Measurements from ENCODE around the gene HAUS5. TPM values are rescaled to one million over a fixed set of nuclear protein-coding genes. Genes with fewer than 3 reads are reported as not detected.

HAUS5 gene
- total and polyA plus RNA-seq, 4 donors: 5.1 to 26.0 (median 16.9) TPM

GRCh38 chr19:35620001-35620400, 7.5 kb downstream of the HAUS5 start:
- Histone ChIP-seq H3K4me3 (ENCODE audit: low read depth, low read length) (no peak overlapping the region), H3K36me3 (ENCODE audit: control insufficient read depth, insufficient read depth, low read length) (peaks cover 77% of the 10 kb centered on the region), H3K9me3 (ENCODE audit: control insufficient read depth, insufficient read depth, low read length) (no peaks in the 10 kb centered on the region), H3K27me3 (ENCODE audit: control insufficient read depth, insufficient read depth, low read length) (no peaks in the 10 kb centered on the region), H3K4me1 (ENCODE audit: control insufficient read depth, insufficient read depth, low read length) (no peaks in the 10 kb centered on the region), H3K27ac (ENCODE audit: low read depth, low read length) (no peak overlapping the region)
- WGBS (ENCODE audit: insufficient coverage): 93% methylated on average over 17 of the region's 17 CpGs
- DNase-seq (ENCODE audit: low read depth in 4 of 6, low spot score in 6 of 6): no peak

- WGBS (ENCODE audit: insufficient coverage): 95% methylated on average over 9 of the region's 9 CpGs
- Histone ChIP-seq H3K4me1 (ENCODE audit: control insufficient read depth, insufficient read depth, low read length) (no peaks in the 10 kb centered on the region), H3K27me3 (ENCODE audit: control insufficient read depth, insufficient read depth, low read length) (no peaks in the 10 kb centered on the region), H3K36me3 (ENCODE audit: control insufficient read depth, insufficient read depth, low read length) (peaks cover 61% of the 10 kb centered on the region), H3K27ac (ENCODE audit: low read depth, low read length) (no peak overlapping the region), H3K9me3 (ENCODE audit: control insufficient read depth, insufficient read depth, low read length) (no peaks in the 10 kb centered on the region), H3K4me3 (ENCODE audit: low read depth, low read length) (no peak overlapping the region)
- DNase-seq (ENCODE audit: low read depth in 4 of 6, low spot score in 6 of 6): no peak
Measured at GRCh38 chr19:35621708-35622107, 9.2 kb downstream of the HAUS5 start.

- DNase-seq (ENCODE audit: low read depth in 4 of 6, low spot score in 6 of 6): no peak
- Histone ChIP-seq H3K4me1 (ENCODE audit: control insufficient read depth, insufficient read depth, low read length) (peaks cover under 1% of the 10 kb centered on the region), H3K4me3 (ENCODE audit: low read depth, low read length) (no peak overlapping the region), H3K9me3 (ENCODE audit: control insufficient read depth, insufficient read depth, low read length) (no peaks in the 10 kb centered on the region), H3K27me3 (ENCODE audit: control insufficient read depth, insufficient read depth, low read length) (no peaks in the 10 kb centered on the region), H3K27ac (ENCODE audit: low read depth, low read length) (no peak overlapping the region), H3K36me3 (ENCODE audit: control insufficient read depth, insufficient read depth, low read length) (peaks cover 51% of the 10 kb centered on the region)
- WGBS (ENCODE audit: insufficient coverage): 94% methylated on average over 13 of the region's 13 CpGs
Measured at GRCh38 chr19:35622750-35623149, 10.2 kb downstream of the HAUS5 start.

GRCh38 chr19:35623327-35624010, 10.9 kb downstream of the HAUS5 start:
- Histone ChIP-seq H3K27me3 (ENCODE audit: control insufficient read depth, insufficient read depth, low read length) (no peaks in the 10 kb centered on the region), H3K9me3 (ENCODE audit: control insufficient read depth, insufficient read depth, low read length) (no peaks in the 10 kb centered on the region), H3K27ac (ENCODE audit: low read depth, low read length) (no peak overlapping the region), H3K4me1 (ENCODE audit: control insufficient read depth, insufficient read depth, low read length) (peaks cover 7% of the 10 kb centered on the region), H3K4me3 (ENCODE audit: low read depth, low read length) (no peak overlapping the region), H3K36me3 (ENCODE audit: control insufficient read depth, insufficient read depth, low read length) (peaks cover 44% of the 10 kb centered on the region)
- WGBS (ENCODE audit: insufficient coverage): 78% methylated on average over 2 of the region's 6 CpGs
- DNase-seq (ENCODE audit: low read depth in 4 of 6, low spot score in 6 of 6): no peak

GRCh38 chr19:35628264-35628564, 15.7 kb downstream of the HAUS5 start:
- Histone ChIP-seq H3K27ac (ENCODE audit: low read depth, low read length) (peak overlapping the region; percentile 89), H3K36me3 (ENCODE audit: control insufficient read depth, insufficient read depth, low read length) (peaks cover 35% of the 10 kb centered on the region), H3K27me3 (ENCODE audit: control insufficient read depth, insufficient read depth, low read length) (no peaks in the 10 kb centered on the region), H3K4me3 (ENCODE audit: low read depth, low read length) (peak overlapping the region; percentile 91), H3K4me1 (ENCODE audit: control insufficient read depth, insufficient read depth, low read length) (peaks cover 17% of the 10 kb centered on the region), H3K9me3 (ENCODE audit: control insufficient read depth, insufficient read depth, low read length) (no peaks in the 10 kb centered on the region)
- no peak for DNase-seq (ENCODE audit: low read depth in 4 of 6, low spot score in 6 of 6)
- WGBS (ENCODE audit: insufficient coverage): 0% methylated on average over 3 of the region's 9 CpGs

- H3K4me1 ChIP-seq (ENCODE audit: control insufficient read depth, insufficient read depth, low read length): peaks cover 17% of the 10 kb centered on the region
- WGBS (ENCODE audit: insufficient coverage): under 1% methylated on average over 56 of the region's 56 CpGs
- peak; percentile 98 to 100 (median 100) for DNase-seq (ENCODE audit: low read depth in 4 of 6, low spot score in 6 of 6)
Measured at GRCh38 chr19:35628565-35629331, 16.2 kb downstream of the HAUS5 start, which contains the start of gene RBM42. Gene RBM42, plus strand, starts transcription at chr19:35629036. Its CDS starts 118 bp downstream, at chr19:35629154.

GRCh38 chr19:35629332-35629633, 16.7 kb downstream of the HAUS5 start:
- WGBS (ENCODE audit: insufficient coverage): 4% methylated on average over 14 of the region's 15 CpGs
- H3K4me3 ChIP-seq (ENCODE audit: low read depth, low read length): peak overlapping the region; percentile 91
- peaks cover 45% of the 10 kb centered on the region for H3K36me3 ChIP-seq (ENCODE audit: control insufficient read depth, insufficient read depth, low read length)
- peak overlapping the region; percentile 25 for H3K27ac ChIP-seq (ENCODE audit: low read depth, low read length)
- peaks cover 17% of the 10 kb centered on the region for H3K4me1 ChIP-seq (ENCODE audit: control insufficient read depth, insufficient read depth, low read length)
- H3K27me3 ChIP-seq (ENCODE audit: control insufficient read depth, insufficient read depth, low read length): no peaks in the 10 kb centered on the region
- no peaks in the 10 kb centered on the region for H3K9me3 ChIP-seq (ENCODE audit: control insufficient read depth, insufficient read depth, low read length)
- no peak for DNase-seq (ENCODE audit: low read depth in 4 of 6, low spot score in 6 of 6)

More at GRCh38 chr19:35628565-35629331, 16.2 kb downstream of the HAUS5 start, which contains the start of gene RBM42:
- H3K27ac ChIP-seq (ENCODE audit: low read depth, low read length): peak within 1 kb of the TSS; percentile 89
- H3K9me3 ChIP-seq (ENCODE audit: control insufficient read depth, insufficient read depth, low read length): no peaks in the 10 kb centered on the region
- H3K4me3 ChIP-seq (ENCODE audit: low read depth, low read length): peak within 1 kb of the TSS; percentile 91
- H3K36me3 ChIP-seq (ENCODE audit: control insufficient read depth, insufficient read depth, low read length): peaks cover 40% of the 10 kb centered on the region
- H3K27me3 ChIP-seq (ENCODE audit: control insufficient read depth, insufficient read depth, low read length): no peaks in the 10 kb centered on the region

GRCh38 chr19:35633727-35634440, 21.3 kb downstream of the HAUS5 start:
- peaks cover 82% of the 10 kb centered on the region for H3K36me3 ChIP-seq (ENCODE audit: control insufficient read depth, insufficient read depth, low read length)
- WGBS (ENCODE audit: insufficient coverage): 93% methylated on average over 25 of the region's 29 CpGs
- peaks cover 9% of the 10 kb centered on the region for H3K4me1 ChIP-seq (ENCODE audit: control insufficient read depth, insufficient read depth, low read length)
- no peaks in the 10 kb centered on the region for H3K9me3 ChIP-seq (ENCODE audit: control insufficient read depth, insufficient read depth, low read length)
- no peaks in the 10 kb centered on the region for H3K27me3 ChIP-seq (ENCODE audit: control insufficient read depth, insufficient read depth, low read length)
- H3K27ac ChIP-seq (ENCODE audit: low read depth, low read length): no peak overlapping the region
- no peak overlapping the region for H3K4me3 ChIP-seq (ENCODE audit: low read depth, low read length)
- no peak for DNase-seq (ENCODE audit: low read depth in 4 of 6, low spot score in 6 of 6)

GRCh38 chr19:35636651-35637050, 24.1 kb downstream of the HAUS5 start:
- WGBS (ENCODE audit: insufficient coverage): 91% methylated on average over 3 of the region's 3 CpGs
- H3K36me3 ChIP-seq (ENCODE audit: control insufficient read depth, insufficient read depth, low read length): peaks cover 61% of the 10 kb centered on the region
- no peak overlapping the region for H3K4me3 ChIP-seq (ENCODE audit: low read depth, low read length)
- H3K27ac ChIP-seq (ENCODE audit: low read depth, low read length): no peak overlapping the region
- no peak for DNase-seq (ENCODE audit: low read depth in 4 of 6, low spot score in 6 of 6)
- no peaks in the 10 kb centered on the region for H3K9me3 ChIP-seq (ENCODE audit: control insufficient read depth, insufficient read depth, low read length)
- peaks cover 3% of the 10 kb centered on the region for H3K4me1 ChIP-seq (ENCODE audit: control insufficient read depth, insufficient read depth, low read length)
- H3K27me3 ChIP-seq (ENCODE audit: control insufficient read depth, insufficient read depth, low read length): no peaks in the 10 kb centered on the region
